NCI-H2227 (cell line): ENCODE measurements around the gene MAPKAPK2.

Source experiments
- DNase-seq: peaks from one replicate; lab custom pipeline; 2025; ENCODE audit not compliant: unreplicated experiment; lab: John Stamatoyannopoulos, UW

Gene MAPKAPK2

GRCh38 chr1:206702260-206702659, 17.6 kb downstream of the MAPKAPK2 start:
- no peak for DNase-seq

- no peak for DNase-seq
These were observed 18.1 kb downstream of the MAPKAPK2 start for GRCh38 chr1:206702803-206703202.

- DNase-seq: no peak
These were observed 19.0 kb downstream of the MAPKAPK2 start for GRCh38 chr1:206703661-206704060.

- DNase-seq: no peak
These were observed 19.5 kb downstream of the MAPKAPK2 start for GRCh38 chr1:206704226-206704625.

- DNase-seq: peak; percentile 47
These were observed 20.5 kb downstream of the MAPKAPK2 start for GRCh38 chr1:206705191-206705590.

GRCh38 chr1:206705726-206706297, 21.1 kb downstream of the MAPKAPK2 start:
- DNase-seq: no peak

GRCh38 chr1:206706298-206706791, 21.6 kb downstream of the MAPKAPK2 start:
- peak; percentile 16 for DNase-seq

- DNase-seq: no peak
These were observed 22.2 kb downstream of the MAPKAPK2 start for GRCh38 chr1:206706806-206707366.

GRCh38 chr1:206708058-206708457, 23.4 kb downstream of the MAPKAPK2 start:
- DNase-seq: no peak

- no peak for DNase-seq
These were observed 24.2 kb downstream of the MAPKAPK2 start for GRCh38 chr1:206708882-206709281.

- no peak for DNase-seq
These were observed 24.6 kb downstream of the MAPKAPK2 start for GRCh38 chr1:206709322-206709721.

GRCh38 chr1:206709772-206710459, 25.2 kb downstream of the MAPKAPK2 start:
- no peak for DNase-seq

GRCh38 chr1:206710460-206710823, 25.7 kb downstream of the MAPKAPK2 start:
- DNase-seq: no peak

GRCh38 chr1:206713070-206713469, 28.4 kb downstream of the MAPKAPK2 start:
- DNase-seq: no peak

GRCh38 chr1:206713910-206714312, 29.2 kb downstream of the MAPKAPK2 start:
- no peak for DNase-seq

GRCh38 chr1:206714331-206715058, 29.8 kb downstream of the MAPKAPK2 start:
- no peak for DNase-seq

- no peak for DNase-seq
These were observed 30.4 kb downstream of the MAPKAPK2 start for GRCh38 chr1:206715120-206715519.

GRCh38 chr1:206715552-206716158, 30.9 kb downstream of the MAPKAPK2 start:
- DNase-seq: no peak

GRCh38 chr1:206716159-206716869, 31.6 kb downstream of the MAPKAPK2 start:
- no peak for DNase-seq

- no peak for DNase-seq
These were observed 32.4 kb downstream of the MAPKAPK2 start for GRCh38 chr1:206716870-206717673.
